Measurements from ENCODE around the gene PDILT.

Gene PDILT

DNA sequence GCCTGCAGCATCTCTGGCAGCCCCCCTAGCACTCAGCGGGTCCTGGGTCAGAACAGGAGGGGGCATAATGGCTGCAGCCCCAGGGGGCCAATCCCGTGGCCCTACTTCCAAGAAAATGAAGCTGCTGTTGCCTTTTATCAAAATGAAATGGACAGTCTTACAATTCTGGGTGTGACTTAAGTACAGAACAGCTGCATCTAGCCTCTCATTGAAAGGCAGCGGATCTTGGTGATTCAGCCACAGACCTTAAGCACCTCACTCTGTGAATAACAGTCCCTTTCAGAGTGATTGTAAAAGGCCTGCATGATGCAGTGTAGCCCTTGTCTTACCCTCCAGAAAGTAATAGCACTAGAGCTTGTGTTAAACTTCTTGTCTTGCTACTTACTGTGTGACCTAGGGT lies 40.5 kb downstream of the PDILT start:
- DNase-seq (ENCODE audit: insufficient read length, low spot score) (no peak), FAIRE-seq (no peak)
- TF ChIP-seq SPI1 (IDR thresholded peaks at IDR 0.05; ENCODE audit: low read depth, low read length): no peak
- TF ChIP-seq POU2F2 (IDR thresholded peaks at IDR 0.05; ENCODE audit: low read depth, low read length): no peak
- no peak for TF ChIP-seq POLR2AphosphoS5 (IDR thresholded peaks at IDR 0.05; ENCODE audit: low read depth, low read length)
- TF ChIP-seq POLR2A (IDR thresholded peaks at IDR 0.05; ENCODE audit: low read depth, low read length): no peak
- no peak for TF ChIP-seq TAF1 (IDR thresholded peaks at IDR 0.05; ENCODE audit: low read depth, low read length)
- TF ChIP-seq PAX5 (IDR thresholded peaks at IDR 0.05; ENCODE audit: insufficient read depth, low read length, severe bottlenecking): no peak

DNA sequence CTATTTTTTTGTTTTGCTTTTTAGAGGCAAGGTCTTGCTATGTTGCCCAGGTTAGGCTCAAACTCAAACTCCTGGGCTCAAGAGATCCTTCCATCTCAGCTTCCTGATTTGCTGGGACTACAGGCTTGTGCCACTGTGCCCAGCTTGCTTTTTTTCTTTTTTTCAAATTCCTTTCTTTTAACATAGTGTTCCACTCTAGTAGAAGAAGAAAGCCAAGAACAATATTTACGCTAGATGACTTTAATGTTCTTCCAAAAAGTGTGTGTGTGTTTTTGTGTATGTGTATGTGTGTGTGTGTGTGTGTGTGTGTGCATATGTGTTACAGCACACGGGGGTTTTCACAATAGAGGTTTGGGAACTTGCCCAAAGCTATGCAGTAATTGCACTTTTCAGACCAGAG lies 41.3 kb downstream of the PDILT start:
- TF ChIP-seq TAF1 (IDR thresholded peaks at IDR 0.05; ENCODE audit: low read depth, low read length): no peak
- no peak for TF ChIP-seq PAX5 (IDR thresholded peaks at IDR 0.05; ENCODE audit: insufficient read depth, low read length, severe bottlenecking)
- TF ChIP-seq SPI1 (IDR thresholded peaks at IDR 0.05; ENCODE audit: low read depth, low read length): no peak
- no peak for TF ChIP-seq POLR2A (IDR thresholded peaks at IDR 0.05; ENCODE audit: low read depth, low read length)
- TF ChIP-seq POU2F2 (IDR thresholded peaks at IDR 0.05; ENCODE audit: low read depth, low read length): no peak
- DNase-seq (ENCODE audit: insufficient read length, low spot score): no peak
- no peak for FAIRE-seq

DNA sequence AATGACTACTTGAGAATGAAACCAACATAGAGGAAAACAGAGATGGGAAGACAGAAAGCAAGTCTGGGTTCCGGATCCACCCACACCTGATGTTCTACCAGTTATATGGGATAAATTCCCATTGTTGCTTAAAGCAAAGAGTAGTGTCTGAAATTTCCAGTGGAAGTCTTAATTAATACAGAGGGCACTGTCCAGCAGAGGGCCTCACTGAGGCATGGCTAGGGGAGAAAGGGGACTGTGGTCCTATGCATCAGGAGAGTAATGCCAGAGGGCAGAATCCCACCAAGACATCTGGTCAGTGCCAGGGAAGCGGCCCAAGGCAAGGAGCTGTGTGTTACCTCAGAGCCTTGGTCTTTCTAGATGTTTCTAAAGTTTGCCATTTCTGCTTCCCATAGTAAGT lies 44.5 kb downstream of the PDILT start:
- no peak for DNase-seq (ENCODE audit: insufficient read length, low spot score)
- TF ChIP-seq POLR2A (IDR thresholded peaks at IDR 0.05; ENCODE audit: low read depth, low read length) (no peak), POU2F2 (IDR thresholded peaks at IDR 0.05; ENCODE audit: low read depth, low read length) (no peak), PAX5 (IDR thresholded peaks at IDR 0.05; ENCODE audit: insufficient read depth, low read length, severe bottlenecking) (no peak), POLR2AphosphoS5 (IDR thresholded peaks at IDR 0.05; ENCODE audit: low read depth, low read length) (no peak), TAF1 (IDR thresholded peaks at IDR 0.05; ENCODE audit: low read depth, low read length) (no peak), SPI1 (IDR thresholded peaks at IDR 0.05; ENCODE audit: low read depth, low read length) (no peak)
- FAIRE-seq: no peak

DNA sequence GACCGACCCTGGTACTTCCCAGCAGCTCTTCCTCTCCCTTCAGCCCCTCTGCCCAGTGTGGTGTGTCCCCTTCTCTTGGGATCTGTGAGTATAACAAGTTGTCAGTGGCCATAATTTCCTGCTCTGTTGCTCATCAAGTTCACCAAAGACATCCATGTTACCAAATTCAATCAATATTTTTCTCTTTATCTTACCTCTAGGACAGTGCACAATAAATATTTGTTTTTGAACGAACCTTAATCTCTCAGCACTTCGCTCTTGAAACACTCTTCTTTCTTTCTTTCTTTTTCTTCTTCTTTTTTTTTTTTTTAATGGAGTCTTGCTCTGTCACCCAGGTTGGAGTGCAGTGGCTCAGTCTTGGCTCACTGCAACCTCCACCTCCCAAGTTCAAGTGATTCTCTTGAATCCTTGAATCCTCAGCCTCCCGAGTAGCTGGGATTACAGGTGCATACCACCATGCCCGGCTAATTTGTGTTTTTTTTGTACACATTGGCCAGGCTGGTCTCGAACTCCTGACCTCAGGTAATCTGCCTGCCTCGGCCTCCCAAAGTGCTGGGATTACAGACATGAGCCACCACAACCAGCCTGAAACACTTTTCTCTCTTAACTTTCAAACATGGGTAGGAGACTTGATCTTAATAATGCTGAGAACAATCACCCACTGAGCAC lies 49.3 kb downstream of the PDILT start:
- DNase-seq (ENCODE audit: insufficient read length, low spot score) (no peak), FAIRE-seq (no peak)
- TF ChIP-seq POLR2AphosphoS5 (IDR thresholded peaks at IDR 0.05; ENCODE audit: low read depth, low read length): no peak
- no peak for TF ChIP-seq POLR2A (IDR thresholded peaks at IDR 0.05; ENCODE audit: low read depth, low read length)
- TF ChIP-seq POU2F2 (IDR thresholded peaks at IDR 0.05; ENCODE audit: low read depth, low read length): no peak
- TF ChIP-seq TAF1 (IDR thresholded peaks at IDR 0.05; ENCODE audit: low read depth, low read length): no peak
- TF ChIP-seq PAX5 (IDR thresholded peaks at IDR 0.05; ENCODE audit: insufficient read depth, low read length, severe bottlenecking): no peak
- TF ChIP-seq SPI1 (IDR thresholded peaks at IDR 0.05; ENCODE audit: low read depth, low read length): no peak

DNA sequence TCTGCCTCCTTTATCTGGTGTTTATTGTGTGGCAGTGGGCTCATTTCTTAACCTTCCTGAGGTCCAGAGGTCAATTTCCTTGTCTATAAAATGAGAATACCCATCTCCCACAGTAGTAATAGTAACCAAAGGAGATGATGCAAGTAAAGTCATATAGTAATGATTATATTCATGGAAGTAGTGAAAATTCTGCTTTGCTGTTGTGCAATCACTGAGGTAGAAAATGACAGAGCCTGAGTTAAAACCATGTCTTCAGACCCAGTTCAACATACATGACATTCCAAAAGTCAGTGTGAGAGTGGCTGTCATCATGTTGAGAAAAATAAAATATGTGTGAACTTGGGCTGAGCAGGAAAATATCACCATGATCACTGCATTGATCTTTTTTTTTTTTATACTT lies 51.2 kb downstream of the PDILT start:
- FAIRE-seq (no peak), DNase-seq (ENCODE audit: insufficient read length, low spot score) (no peak)
- TF ChIP-seq SPI1 (IDR thresholded peaks at IDR 0.05; ENCODE audit: low read depth, low read length) (no peak), POU2F2 (IDR thresholded peaks at IDR 0.05; ENCODE audit: low read depth, low read length) (no peak), POLR2A (IDR thresholded peaks at IDR 0.05; ENCODE audit: low read depth, low read length) (no peak), TAF1 (IDR thresholded peaks at IDR 0.05; ENCODE audit: low read depth, low read length) (no peak), PAX5 (IDR thresholded peaks at IDR 0.05; ENCODE audit: insufficient read depth, low read length, severe bottlenecking) (no peak), POLR2AphosphoS5 (IDR thresholded peaks at IDR 0.05; ENCODE audit: low read depth, low read length) (no peak)

DNA sequence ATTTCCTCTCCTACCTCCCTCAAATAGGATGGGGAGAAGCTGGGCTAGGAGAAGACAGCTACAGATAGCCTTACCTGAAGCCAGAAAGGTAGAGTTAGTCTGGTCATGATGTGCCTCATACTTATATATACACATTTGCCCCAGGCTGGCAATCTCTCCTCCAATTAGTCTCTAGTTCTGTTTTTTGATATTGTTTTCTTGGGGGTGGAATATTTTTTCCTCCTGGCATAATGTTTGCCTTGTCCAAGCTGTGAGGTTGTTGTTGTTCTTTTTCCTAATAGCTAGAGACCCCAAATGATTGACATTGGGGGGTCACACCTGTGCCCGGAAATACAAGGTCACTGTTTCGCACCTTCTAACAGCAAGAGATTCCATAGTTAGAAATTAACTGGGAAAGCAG lies 51.9 kb downstream of the PDILT start, which contains the start of gene UMOD:
UMOD (minus strand) TSS at position 101 of the 400 bp plus-strand sequence. CDS start 1,978 bp downstream, outside the sequence.
- DNase-seq (ENCODE audit: insufficient read length, low spot score): no peak
- TF ChIP-seq SPI1 (IDR thresholded peaks at IDR 0.05; ENCODE audit: low read depth, low read length): no peak
- no peak for TF ChIP-seq POLR2A (IDR thresholded peaks at IDR 0.05; ENCODE audit: low read depth, low read length)
- no peak for FAIRE-seq

DNA sequence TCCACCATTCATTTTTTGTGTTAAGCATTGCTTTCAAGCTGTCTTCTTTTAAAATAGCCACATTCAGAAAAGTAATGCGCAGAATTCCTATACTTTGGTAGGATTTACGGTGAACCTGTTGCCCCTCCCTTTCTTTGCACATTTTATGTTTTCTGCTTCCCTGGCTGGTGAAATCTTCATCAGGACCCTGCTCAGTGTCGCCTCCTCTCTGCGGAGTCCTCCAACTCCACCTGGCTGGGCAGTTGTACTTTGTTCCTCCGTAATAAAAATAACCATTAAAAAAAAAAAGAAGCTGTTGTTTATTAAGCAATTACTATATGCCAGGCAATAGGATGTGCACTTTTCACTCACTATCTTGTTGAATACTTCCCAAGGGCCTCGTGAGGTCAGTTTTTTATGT lies 54.9 kb downstream of the PDILT start:
- no peak for TF ChIP-seq POLR2A (IDR thresholded peaks at IDR 0.05; ENCODE audit: low read depth, low read length)
- no peak for TF ChIP-seq SPI1 (IDR thresholded peaks at IDR 0.05; ENCODE audit: low read depth, low read length)
- FAIRE-seq: no peak
- DNase-seq (ENCODE audit: insufficient read length, low spot score): no peak

DNA sequence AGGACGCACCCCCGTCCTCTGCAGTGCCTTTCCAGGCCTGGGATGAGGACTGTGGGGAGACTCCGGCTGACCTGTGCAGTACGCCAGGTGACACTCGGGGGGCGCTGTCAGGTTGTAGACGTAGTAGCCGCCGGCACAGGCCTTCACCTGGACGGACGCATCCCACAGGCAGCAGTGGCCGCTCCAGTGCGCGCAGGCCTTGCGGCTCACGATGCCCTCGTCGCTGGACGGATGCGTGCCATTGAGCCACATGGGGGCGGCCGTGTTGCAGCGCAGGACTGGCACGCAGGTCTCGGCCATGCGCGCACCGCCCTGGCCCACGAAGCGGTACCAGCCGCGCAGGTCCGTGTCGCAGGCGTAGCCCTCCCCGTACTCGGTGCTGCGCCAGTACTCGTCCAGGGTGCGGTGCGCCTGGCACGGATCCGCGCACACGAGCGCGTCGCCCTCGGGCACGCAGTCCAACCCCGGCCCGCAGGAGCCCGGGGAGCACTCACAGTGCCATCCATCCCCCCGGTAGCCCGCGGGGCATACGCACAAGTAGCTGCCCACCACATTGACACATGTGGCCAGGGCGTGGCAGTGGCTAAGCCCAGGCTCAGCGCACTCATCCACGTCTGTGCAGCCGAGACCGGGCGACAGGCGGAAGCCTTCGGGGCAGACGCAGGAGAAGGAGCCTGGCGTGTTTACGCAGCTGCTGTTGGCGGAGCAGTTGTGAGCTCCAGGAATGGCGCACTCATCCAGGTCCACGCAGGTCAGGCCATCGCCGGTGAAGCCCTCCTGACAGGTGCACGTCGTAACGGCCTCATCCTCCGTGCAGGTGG lies 56.0 kb downstream of the PDILT start:
- no peak for TF ChIP-seq SPI1 (IDR thresholded peaks at IDR 0.05; ENCODE audit: low read depth, low read length)
- TF ChIP-seq POLR2A (IDR thresholded peaks at IDR 0.05; ENCODE audit: low read depth, low read length): no peak
- TF ChIP-seq PAX5 (IDR thresholded peaks at IDR 0.05; ENCODE audit: insufficient read depth, low read length, severe bottlenecking): no peak
- TF ChIP-seq TAF1 (IDR thresholded peaks at IDR 0.05; ENCODE audit: low read depth, low read length): no peak
- no peak for TF ChIP-seq POU2F2 (IDR thresholded peaks at IDR 0.05; ENCODE audit: low read depth, low read length)
- no peak for TF ChIP-seq POLR2AphosphoS5 (IDR thresholded peaks at IDR 0.05; ENCODE audit: low read depth, low read length)
- FAIRE-seq: no peak
- no peak for DNase-seq (ENCODE audit: insufficient read length, low spot score)

DNA sequence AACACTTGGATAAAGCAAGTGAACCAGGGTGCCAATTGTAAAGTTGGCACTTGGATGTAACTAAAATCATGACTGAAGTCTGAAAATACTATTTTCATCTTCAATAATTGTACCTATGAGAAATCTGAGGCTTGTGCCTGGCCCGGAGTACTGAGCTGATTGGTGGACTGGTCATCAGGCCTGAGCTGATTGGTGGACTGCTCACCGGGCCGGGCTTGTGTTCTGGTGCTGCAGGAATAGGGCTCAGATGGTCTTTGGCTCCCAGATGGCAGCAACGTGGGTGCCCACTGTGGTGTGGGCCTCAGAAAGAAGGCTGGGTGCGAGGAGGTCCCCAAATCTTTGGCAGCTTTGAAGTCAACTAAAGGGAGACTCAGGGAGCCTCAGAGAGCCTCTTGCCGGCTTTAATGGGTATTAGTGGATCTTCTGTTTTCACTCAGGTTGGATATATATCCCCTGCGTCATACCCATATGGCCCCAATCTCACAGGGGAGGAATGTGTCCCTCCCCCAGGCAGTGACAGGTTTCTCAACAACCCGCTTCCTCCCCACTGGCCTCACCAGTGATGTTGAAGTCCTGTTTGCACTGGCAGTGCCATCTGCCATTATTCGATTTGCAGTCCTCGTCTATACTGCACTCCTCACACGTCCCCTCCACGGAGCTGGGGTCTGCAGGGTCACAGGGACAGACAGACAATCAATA lies 56.7 kb downstream of the PDILT start:
- no peak for DNase-seq (ENCODE audit: insufficient read length, low spot score)

More for the DNA sequence above, 56.7 kb downstream of the PDILT start:
- TF ChIP-seq POLR2A (IDR thresholded peaks at IDR 0.05; ENCODE audit: low read depth, low read length) (no peak), TAF1 (IDR thresholded peaks at IDR 0.05; ENCODE audit: low read depth, low read length) (no peak), POLR2AphosphoS5 (IDR thresholded peaks at IDR 0.05; ENCODE audit: low read depth, low read length) (no peak), PAX5 (IDR thresholded peaks at IDR 0.05; ENCODE audit: insufficient read depth, low read length, severe bottlenecking) (no peak), POU2F2 (IDR thresholded peaks at IDR 0.05; ENCODE audit: low read depth, low read length) (no peak), SPI1 (IDR thresholded peaks at IDR 0.05; ENCODE audit: low read depth, low read length) (no peak)
- FAIRE-seq: no peak

All from GM12891 (cell line).